ENCODE data around the gene SUGT1. TPM values are rescaled to one million over a fixed set of nuclear protein-coding genes. Genes with fewer than 3 reads are reported as not detected.

SUGT1 gene
- total and polyA plus RNA-seq, 2 donors (not counting 1 experiment from before 2014, with no cell fraction given) = 9.5 to 38.4 TPM

DNA sequence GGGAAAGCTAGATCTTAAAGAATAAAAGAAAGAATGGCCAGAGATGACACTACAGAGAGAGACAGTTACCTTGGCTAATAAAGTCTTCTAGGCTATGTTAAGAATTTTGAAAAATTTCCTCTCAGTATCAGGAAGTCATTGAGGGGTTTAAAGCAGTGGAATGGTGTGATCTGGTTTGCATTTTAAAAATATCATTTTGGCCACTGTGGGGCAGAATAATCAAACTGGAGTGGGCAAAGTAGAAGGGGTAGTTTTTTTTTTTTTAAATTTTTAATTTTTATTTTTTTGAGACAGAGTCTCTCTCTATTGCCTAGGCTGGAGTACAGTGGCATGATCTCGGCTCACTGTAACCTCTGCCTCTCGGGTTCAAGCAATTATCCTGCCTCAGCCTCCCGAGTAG lies 91.4 kb downstream of the SUGT1 start:
- Histone ChIP-seq H3K4me3 (ENCODE audit: control extremely low read depth in 1 of 5, extremely low read depth in 1 of 5, insufficient read depth in 1 of 5, low read depth in 2 of 5, low read length in 4 of 5) (no peak overlapping the region), H3K36me3 (replicated peaks in 1 of 2; ENCODE audit: control extremely low read depth in 1 of 2, control insufficient read depth in 1 of 2, extremely low read depth in 1 of 2, insufficient read depth in 2 of 2, low read length in 1 of 2) (no peaks in the 10 kb centered on the region), H4K20me1 (ENCODE audit: control insufficient read depth, insufficient read depth, low read length, poor library complexity, severe bottlenecking) (no peaks in the 10 kb centered on the region), H2AFZ (ENCODE audit: insufficient read depth, low read depth, low read length, poor library complexity, severe bottlenecking) (no peak overlapping the region), H3K9me3 (ENCODE audit: control extremely low read depth in 1 of 3, control insufficient read depth in 2 of 3, insufficient read depth in 1 of 3, low read length in 2 of 3) (peaks cover 0 to 13% (median 0%) of the 10 kb centered on the region in 3 donors), H3K27me3 (replicated peaks in 1 of 4; ENCODE audit: control extremely low read depth in 1 of 4, control insufficient read depth in 3 of 4, insufficient read depth in 4 of 4, low read length in 3 of 4) (peaks cover 0 to 21% (median 16%) of the 10 kb centered on the region in 4 experiments), H3K27ac (ENCODE audit: low read length in 2 of 2) (no peak overlapping the region), H3K9ac (ENCODE audit: low read length) (no peak overlapping the region), H3K4me2 (replicated peaks; ENCODE audit: low read depth, low read length, poor library complexity, severe bottlenecking) (no peak overlapping the region), H3K4me1 (ENCODE audit: control insufficient read depth in 2 of 2, insufficient read depth in 2 of 2, low read length in 2 of 2) (peaks cover 8 to 9% of the 10 kb centered on the region in 2 donors), H3K79me2 (ENCODE audit: control insufficient read depth, insufficient read depth, low read length) (no peaks in the 10 kb centered on the region)
- Mint-ChIP-seq H3K9me3 (ENCODE audit: insufficient read depth) (no peaks in the 10 kb centered on the region), H3K27ac (no peak overlapping the region), H3K4me3 (no peak overlapping the region), H3K4me1 (peaks cover 5% of the 10 kb centered on the region), H3K27me3 (peaks cover 52% of the 10 kb centered on the region)
- intact Hi-C loops (cut with micrococcal nuclease) = no loop called here
- ATAC-seq (ENCODE audit: low read depth) (no peak), DNase-seq (no peak)
- CTCF ChIA-PET = no interaction called here
- no peak for TF ChIP-seq EZH2 (IDR thresholded peaks at IDR 0.05; ENCODE audit: borderline replicate concordance, insufficient read depth, low read depth, low read length, poor library complexity, severe bottlenecking)
- TF ChIP-seq, protein P1, sequence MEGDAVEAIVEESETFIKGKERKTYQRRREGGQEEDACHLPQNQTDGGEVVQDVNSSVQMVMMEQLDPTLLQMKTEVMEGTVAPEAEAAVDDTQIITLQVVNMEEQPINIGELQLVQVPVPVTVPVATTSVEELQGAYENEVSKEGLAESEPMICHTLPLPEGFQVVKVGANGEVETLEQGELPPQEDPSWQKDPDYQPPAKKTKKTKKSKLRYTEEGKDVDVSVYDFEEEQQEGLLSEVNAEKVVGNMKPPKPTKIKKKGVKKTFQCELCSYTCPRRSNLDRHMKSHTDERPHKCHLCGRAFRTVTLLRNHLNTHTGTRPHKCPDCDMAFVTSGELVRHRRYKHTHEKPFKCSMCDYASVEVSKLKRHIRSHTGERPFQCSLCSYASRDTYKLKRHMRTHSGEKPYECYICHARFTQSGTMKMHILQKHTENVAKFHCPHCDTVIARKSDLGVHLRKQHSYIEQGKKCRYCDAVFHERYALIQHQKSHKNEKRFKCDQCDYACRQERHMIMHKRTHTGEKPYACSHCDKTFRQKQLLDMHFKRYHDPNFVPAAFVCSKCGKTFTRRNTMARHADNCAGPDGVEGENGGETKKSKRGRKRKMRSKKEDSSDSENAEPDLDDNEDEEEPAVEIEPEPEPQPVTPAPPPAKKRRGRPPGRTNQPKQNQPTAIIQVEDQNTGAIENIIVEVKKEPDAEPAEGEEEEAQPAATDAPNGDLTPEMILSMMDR (IDR thresholded peaks at IDR 0.05) = no peak
- WGBS (ENCODE audit: insufficient coverage) = 92% methylated on average over 2 of the region's 3 CpGs
- POLR2A ChIA-PET = no interaction called here

DNA sequence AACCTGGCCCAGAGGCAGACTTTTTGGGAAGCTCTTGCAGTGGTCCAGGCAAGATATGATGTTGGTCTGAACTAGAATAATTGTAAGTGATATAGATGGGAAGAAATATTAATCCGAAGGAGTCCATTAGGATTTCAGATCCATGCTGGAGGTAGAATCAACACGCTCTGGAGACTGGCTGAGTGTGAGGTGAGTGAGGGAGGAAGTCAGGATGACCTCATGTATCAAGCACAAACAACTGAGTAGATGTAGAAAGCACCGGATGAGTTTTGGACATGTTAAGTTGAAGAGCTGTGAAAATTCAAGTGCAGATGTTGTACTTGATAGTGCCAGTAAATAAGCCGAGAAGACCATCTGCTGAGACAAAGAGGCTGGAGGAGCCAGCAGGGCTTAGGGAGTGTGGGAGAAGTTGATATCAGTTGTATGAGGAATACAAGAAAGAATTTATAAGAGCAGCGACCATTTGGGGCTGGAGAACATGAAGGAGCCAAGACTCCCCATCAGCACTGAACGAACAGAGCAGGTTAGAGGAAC lies 92.3 kb downstream of the SUGT1 start:
- no peaks in the 10 kb centered on the region for H3K79me2 ChIP-seq (ENCODE audit: control insufficient read depth, insufficient read depth, low read length)
- no peak for ATAC-seq (ENCODE audit: low read depth)
- DNase-seq = no peak
- no peak overlapping the region for H2AFZ ChIP-seq (ENCODE audit: insufficient read depth, low read depth, low read length, poor library complexity, severe bottlenecking)
- no peak overlapping the region for H3K4me3 ChIP-seq (ENCODE audit: control extremely low read depth in 1 of 5, extremely low read depth in 1 of 5, insufficient read depth in 1 of 5, low read depth in 2 of 5, low read length in 4 of 5)
- 81% methylated on average over 6 of the region's 6 CpGs for WGBS (ENCODE audit: insufficient coverage)
- H3K9ac ChIP-seq (ENCODE audit: low read length) = no peak overlapping the region
- H3K27ac ChIP-seq (ENCODE audit: low read length in 2 of 2) = no peak overlapping the region
- H3K27me3 Mint-ChIP-seq = peaks cover 54% of the 10 kb centered on the region
- ChIA-PET POLR2A (no interaction called here), CTCF (no interaction called here)
- no peaks in the 10 kb centered on the region for H3K36me3 ChIP-seq (replicated peaks in 1 of 2; ENCODE audit: control extremely low read depth in 1 of 2, control insufficient read depth in 1 of 2, extremely low read depth in 1 of 2, insufficient read depth in 2 of 2, low read length in 1 of 2)
- H4K20me1 ChIP-seq (ENCODE audit: control insufficient read depth, insufficient read depth, low read length, poor library complexity, severe bottlenecking) = no peaks in the 10 kb centered on the region
- no peak overlapping the region for H3K4me3 Mint-ChIP-seq
- intact Hi-C loops (cut with micrococcal nuclease) = no loop called here
- no peaks in the 10 kb centered on the region for H3K4me1 Mint-ChIP-seq
- H3K9me3 ChIP-seq (ENCODE audit: control extremely low read depth in 1 of 3, control insufficient read depth in 2 of 3, insufficient read depth in 1 of 3, low read length in 2 of 3) = peaks cover 0 to 6% (median 0%) of the 10 kb centered on the region in 3 donors
- no peak overlapping the region for H3K27ac Mint-ChIP-seq
- H3K4me1 ChIP-seq (ENCODE audit: control insufficient read depth in 2 of 2, insufficient read depth in 2 of 2, low read length in 2 of 2) = no peaks in the 10 kb centered on the region
- TF ChIP-seq, protein P1 (IDR thresholded peaks at IDR 0.05) = no peak
- no peak for TF ChIP-seq EZH2 (IDR thresholded peaks at IDR 0.05; ENCODE audit: borderline replicate concordance, insufficient read depth, low read depth, low read length, poor library complexity, severe bottlenecking)
- H3K27me3 ChIP-seq (replicated peaks in 1 of 4; ENCODE audit: control extremely low read depth in 1 of 4, control insufficient read depth in 3 of 4, insufficient read depth in 4 of 4, low read length in 3 of 4) = peaks cover 0 to 15% (median 13%) of the 10 kb centered on the region in 4 experiments
- H3K9me3 Mint-ChIP-seq (ENCODE audit: insufficient read depth) = no peaks in the 10 kb centered on the region
- H3K4me2 ChIP-seq (replicated peaks; ENCODE audit: low read depth, low read length, poor library complexity, severe bottlenecking) = no peak overlapping the region
